Dedifferentiated amniotic fluid mesenchymal stem cell (primary cell): ENCODE results near the gene C1orf159.
A peak's percentile ranks its signal among the peaks of the same experiment; 100 is the strongest.
"Not testable (repeated sequence)": the region's sequence is repeated elsewhere in the genome, so short reads cannot be mapped to it uniquely, and the experiment has no call there.

ENCODE experiments used
- DNase-seq: peaks from one replicate; pipeline ENCODE4 v3.0.0-alpha.2; 2016; ENCODE audit errors: extremely low spot score

The C1orf159 gene

DNA sequence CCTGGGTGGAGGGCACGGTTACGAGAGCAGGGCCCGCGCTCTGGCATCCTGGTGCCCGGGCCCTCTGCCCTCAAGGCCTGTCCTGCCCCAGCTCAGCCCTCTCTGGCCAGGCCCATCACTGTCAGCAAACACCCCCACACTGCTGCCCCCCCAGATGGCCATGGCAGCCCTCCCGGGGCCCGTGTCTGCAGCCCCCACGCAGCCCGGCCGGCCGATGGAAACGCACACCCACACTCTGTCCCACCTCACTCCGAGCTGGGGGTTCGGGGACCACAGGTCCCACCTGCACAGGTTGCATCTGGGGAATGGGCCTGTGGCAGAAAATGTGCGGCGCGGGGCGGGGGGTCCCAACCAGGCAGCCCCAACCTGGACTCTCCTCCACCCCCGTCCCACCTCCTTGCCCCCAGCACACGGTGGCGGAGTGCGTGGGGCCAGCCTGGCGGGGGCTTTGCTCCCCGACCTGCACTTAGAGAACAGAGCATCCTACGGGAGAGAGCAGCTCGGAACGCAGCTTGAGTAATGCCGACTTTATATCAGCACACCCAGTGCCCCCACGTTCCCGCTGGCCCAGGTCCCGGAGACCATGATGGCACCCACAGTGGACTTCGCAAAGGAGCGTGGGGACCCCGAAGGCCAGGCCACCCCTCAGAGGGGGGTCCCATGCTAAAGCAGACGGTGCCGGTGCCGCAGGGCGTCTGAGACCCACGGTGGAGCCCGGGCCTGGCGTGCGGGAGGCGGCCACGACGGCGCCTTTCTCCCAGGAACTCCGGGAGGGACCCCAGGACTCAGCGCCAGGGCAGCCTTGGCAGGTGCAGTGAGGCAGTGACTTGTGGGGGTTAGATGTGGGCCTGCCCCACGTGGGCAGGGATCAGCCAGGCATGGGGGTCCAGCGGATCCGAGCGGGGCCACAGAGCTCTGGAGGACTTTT lies 34.3 kb downstream of the C1orf159 start:
- DNase-seq: no peak

- no peak for DNase-seq
These were observed 35.0 kb downstream of the C1orf159 start for GRCh38 chr1:1080951-1081310.

DNA sequence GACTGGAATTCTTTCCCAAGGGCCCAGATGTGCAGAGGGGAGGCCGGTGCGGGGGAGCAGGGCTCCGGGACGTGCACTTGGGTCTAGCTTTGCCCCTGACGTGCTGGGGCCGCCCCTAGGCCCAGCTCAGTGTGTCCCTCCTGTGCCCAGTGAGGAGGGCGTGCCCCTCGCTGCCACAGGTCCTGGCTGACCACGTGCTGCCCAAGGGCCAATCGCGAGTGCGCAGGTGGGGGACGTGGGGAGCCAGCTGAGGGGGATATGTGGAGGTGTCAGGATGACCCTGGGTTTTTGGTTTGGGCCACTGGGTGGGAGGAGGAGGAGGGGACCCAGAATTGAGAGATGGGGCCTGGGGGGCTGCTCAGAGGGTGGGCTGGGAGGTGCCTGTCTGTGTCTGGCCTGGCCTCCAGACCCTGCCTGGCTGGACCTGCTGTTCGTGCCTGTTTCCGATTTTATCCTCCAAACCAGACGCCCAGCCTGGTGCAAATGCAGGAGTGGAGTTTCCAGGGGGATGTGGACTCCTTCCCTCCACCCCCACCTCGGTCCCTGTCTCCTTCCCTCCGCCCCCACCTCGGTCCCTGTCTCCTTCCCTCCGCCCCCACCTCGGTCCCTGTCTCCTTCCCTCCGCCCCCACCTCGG lies 35.6 kb downstream of the C1orf159 start:
- no peak for DNase-seq

- DNase-seq: peak; percentile 47
These were observed 36.3 kb downstream of the C1orf159 start for GRCh38 chr1:1079408-1080121.

DNA sequence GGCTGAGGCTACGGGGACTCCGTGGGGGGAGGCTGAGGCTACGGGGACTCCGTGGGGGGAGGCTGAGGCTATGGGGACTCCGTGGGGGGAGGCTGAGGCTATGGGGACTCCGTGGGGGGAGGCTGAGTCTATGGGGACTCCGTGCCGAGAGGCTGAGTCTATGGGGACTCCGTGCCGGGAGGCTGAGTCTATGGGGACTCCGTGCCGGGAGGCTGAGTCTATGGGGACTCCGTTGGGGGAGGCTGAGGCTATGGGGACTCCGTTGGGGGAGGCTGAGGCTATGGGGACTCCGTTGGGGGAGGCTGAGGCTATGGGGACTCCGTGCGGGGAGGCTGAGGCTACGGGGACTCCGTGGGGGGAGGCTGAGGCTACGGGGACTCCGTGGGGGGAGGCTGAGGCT lies 38.5 kb downstream of the C1orf159 start:
- DNase-seq: not testable (repeated sequence)

GRCh38 chr1:1075148-1075935 lies 40.5 kb downstream of the C1orf159 start:
- DNase-seq: no peak

DNA sequence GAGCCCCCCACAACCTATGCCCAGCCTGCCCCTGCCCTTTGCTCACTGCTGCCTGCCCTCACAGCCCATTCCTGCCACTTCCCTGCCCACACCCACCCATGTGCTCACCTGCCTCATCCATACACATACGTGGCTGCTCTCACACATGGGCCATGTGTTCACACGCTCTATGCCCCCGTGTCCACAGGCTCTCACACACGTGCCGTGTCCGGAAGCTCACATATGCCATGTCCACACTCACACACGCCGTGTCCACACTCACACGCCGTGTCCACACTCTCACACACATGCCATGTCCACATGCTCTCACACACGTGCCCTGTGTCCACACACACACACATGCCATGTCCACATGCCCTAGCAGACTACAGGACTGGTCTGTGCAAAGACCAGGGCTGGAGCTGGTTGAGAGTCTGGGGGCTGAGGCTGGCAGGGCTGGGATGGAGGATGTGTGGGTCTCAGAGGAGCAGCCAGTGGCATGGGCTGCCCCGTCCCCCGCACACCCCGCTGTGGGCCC lies 41.2 kb downstream of the C1orf159 start:
- DNase-seq: no peak

GRCh38 chr1:1073743-1074587 lies 41.9 kb downstream of the C1orf159 start, which contains the start of gene RNF223:
RNF223 (minus strand) TSS chr1:1074306; CDS start chr1:1072566, 1,740 bp downstream.
- no peak for DNase-seq

DNA sequence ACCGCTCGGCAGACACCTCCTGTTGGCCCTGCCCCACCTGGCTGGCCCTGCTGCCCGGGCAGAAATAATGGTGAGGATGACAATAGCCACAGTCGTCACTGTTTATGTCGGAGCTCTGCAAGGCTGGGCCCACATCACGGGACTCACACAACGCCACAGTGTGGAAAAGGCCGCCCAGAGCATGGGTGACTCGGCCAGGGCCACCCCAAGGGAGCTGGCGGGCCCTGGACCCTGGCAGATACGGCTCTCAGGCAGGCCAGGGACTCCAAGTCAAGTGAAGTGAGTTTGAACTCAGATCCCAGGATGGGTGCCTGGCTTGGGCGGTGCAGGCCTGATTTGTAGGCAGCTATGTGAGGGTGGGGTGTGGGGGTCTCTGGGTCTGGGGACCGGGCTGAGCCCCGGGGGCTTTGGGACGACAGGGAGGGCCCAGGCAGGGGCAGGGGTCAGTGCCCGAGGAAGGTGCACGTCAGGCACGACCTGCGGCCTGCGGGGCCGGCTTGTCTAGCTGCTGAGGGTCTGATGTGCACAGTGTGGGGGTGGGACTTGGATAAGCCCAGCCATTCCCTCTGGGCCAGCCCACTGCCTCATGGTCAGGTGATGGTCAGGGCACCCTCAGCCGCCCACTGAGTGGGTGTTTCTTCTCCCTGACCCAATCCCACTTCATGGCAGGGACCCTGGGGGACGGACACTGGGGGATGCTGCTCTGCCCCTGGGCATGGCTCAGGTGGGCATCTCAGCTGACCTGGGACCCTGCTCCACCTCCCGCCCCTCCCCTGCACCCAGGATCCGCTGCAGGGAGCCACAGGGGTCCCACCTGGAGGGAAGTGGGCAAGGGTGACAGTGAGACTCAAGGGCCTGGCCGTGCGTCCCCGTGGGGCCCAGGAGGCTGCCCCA lies 42.8 kb downstream of the C1orf159 start:
- DNase-seq: no peak

GRCh38 chr1:1072299-1072848 lies 43.5 kb downstream of the C1orf159 start:
- DNase-seq: no peak

- DNase-seq: no peak
These were observed 44.2 kb downstream of the C1orf159 start for GRCh38 chr1:1071486-1072298.

GRCh38 chr1:1069711-1070676 lies 45.9 kb downstream of the C1orf159 start:
- DNase-seq: no peak

DNA sequence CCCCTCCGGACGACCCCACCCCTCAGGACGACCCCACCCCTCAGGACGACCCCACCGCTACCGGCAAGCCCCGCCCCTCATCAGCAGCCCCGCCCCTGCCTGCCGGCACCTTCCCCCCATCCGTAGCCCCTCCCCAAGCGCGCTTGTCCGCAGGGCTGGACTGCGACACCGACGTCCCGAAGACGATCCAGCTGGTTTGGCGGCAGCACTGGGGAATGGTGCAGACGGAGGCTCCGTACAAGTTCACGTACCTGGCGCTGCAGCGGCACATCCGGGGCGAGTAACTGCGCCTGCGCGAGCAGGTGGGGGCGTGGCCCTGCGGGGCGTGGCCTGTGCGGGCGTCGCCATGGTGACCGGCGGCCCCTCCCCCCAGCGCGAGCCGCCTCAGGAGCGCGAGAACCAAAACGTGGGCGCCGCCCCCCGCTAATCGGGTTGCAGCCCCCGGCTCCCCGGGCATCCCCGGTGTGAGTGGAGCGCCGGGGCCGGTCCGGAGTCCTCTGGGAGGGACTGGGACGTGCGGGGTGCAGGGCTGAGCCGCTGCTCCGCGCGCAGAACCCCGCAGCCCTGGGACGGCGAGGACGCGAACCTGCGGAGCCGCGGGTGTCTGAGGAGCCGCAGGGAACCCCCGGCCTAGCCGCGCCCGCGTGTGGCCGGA lies 46.7 kb downstream of the C1orf159 start:
- DNase-seq: no peak

- DNase-seq: no peak
These were observed 47.3 kb downstream of the C1orf159 start for GRCh38 chr1:1068517-1069055.

DNA sequence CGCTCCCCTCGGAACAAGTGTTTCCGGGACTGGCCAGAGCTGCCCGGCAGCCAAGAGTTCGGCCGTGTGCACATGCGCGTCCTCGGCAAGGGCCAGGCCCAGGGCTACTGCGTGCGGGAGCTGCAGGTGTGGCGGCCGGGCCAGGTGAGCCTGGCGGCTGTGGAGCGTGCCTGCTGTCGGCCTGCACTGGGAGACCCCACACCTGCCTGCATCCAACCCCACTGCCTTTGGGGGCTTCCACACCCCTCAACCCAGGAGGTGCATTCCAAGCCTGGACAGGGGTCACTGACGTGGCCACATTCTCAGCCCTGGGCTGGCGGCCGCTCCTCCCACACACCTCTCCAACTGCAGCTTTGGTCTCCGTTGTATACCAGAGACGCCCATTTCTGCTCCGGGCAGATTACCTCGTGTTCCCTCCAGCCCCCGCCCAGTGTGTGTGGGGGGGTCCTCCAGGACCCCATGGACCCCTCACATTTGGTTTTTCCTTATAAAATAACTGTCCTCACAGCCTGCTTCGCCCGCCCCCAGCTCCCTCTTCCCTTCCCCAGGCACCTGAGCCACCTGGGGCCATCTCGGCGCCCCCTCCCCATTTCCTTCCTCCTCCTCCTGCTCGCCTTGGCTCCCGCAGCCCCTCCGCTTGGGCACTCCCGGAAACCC lies 47.9 kb downstream of the C1orf159 start:
- no peak for DNase-seq
